ENCODE data around the gene TNIK.

DNA sequence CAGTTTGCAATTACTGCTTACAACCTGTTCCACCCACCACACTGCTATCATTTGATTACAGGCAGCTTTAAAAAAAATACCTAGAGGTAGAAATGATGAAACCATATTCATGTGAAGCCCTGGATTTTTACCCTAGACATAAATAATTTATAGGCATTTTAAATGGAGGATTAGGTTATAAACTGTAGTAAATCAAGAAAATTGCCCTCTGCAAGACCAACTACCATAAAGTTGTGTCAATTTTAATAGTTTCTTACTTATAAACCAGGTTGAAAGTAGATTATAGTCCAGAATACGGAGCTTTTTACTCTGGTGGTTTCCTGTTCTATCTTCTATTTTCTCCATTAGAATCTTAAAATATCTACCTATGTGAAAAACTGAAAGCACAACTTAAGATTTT, 13.9 kb downstream of the TNIK start:
- TF ChIP-seq, protein P1, sequence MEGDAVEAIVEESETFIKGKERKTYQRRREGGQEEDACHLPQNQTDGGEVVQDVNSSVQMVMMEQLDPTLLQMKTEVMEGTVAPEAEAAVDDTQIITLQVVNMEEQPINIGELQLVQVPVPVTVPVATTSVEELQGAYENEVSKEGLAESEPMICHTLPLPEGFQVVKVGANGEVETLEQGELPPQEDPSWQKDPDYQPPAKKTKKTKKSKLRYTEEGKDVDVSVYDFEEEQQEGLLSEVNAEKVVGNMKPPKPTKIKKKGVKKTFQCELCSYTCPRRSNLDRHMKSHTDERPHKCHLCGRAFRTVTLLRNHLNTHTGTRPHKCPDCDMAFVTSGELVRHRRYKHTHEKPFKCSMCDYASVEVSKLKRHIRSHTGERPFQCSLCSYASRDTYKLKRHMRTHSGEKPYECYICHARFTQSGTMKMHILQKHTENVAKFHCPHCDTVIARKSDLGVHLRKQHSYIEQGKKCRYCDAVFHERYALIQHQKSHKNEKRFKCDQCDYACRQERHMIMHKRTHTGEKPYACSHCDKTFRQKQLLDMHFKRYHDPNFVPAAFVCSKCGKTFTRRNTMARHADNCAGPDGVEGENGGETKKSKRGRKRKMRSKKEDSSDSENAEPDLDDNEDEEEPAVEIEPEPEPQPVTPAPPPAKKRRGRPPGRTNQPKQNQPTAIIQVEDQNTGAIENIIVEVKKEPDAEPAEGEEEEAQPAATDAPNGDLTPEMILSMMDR (IDR thresholded peaks at IDR 0.05; ENCODE audit: low read depth, low read length), result no peak
- TF ChIP-seq POLR2A (IDR thresholded peaks at IDR 0.05; ENCODE audit: extremely low read depth, insufficient read length), result no peak
- TF ChIP-seq MYC (IDR thresholded peaks at IDR 0.05; ENCODE audit: low read depth, low read length), result no peak

Measured in NB4 (cell line).